Ishikawa (cell line): ENCODE data around the gene WSB2.

Source experiments
- CEBPB ChIP-seq: IDR thresholded peaks from 2 replicates; pipeline ENCODE4 v1.6.1; 2012
- CREB1 ChIP-seq: IDR thresholded peaks from 2 replicates; pipeline ENCODE4 v1.6.1; 2012; ENCODE audit warnings: low read depth
- EGR1 ChIP-seq: IDR thresholded peaks from 2 replicates; pipeline ENCODE4 v1.6.1; 2012
- EP300 ChIP-seq: IDR thresholded peaks from 2 replicates; pipeline ENCODE4 v1.6.1; 2012; ENCODE audit warnings: borderline replicate concordance
- FOXM1 ChIP-seq: IDR thresholded peaks from 2 replicates; pipeline ENCODE4 v1.6.1; 2012; ENCODE audit warnings: low read depth, borderline replicate concordance
- NFIC ChIP-seq: IDR thresholded peaks from 2 replicates; pipeline ENCODE4 v1.6.1; 2012
- RAD21 ChIP-seq: IDR thresholded peaks from 2 replicates; pipeline ENCODE4 v1.6.1; 2012; ENCODE audit warnings: low read depth
- TAF1 ChIP-seq: IDR thresholded peaks from 2 replicates; pipeline ENCODE4 v1.6.1; 2012; ENCODE audit warnings: low read depth, mild to moderate bottlenecking
- TCF12 ChIP-seq: IDR thresholded peaks from 2 replicates; pipeline ENCODE4 v1.6.1; 2012; ENCODE audit warnings: low read depth
- TEAD4 ChIP-seq: IDR thresholded peaks from 2 replicates; pipeline ENCODE4 v1.6.1; 2012
- YY1 ChIP-seq: IDR thresholded peaks from 2 replicates; pipeline ENCODE4 v1.6.1; 2012; ENCODE audit warnings: low read depth
- TF ChIP-seq, protein P1 (sequence below): IDR thresholded peaks from 2 replicates; pipeline ENCODE4 v1.6.1; 2012; ENCODE audit warnings: low read depth, mild to moderate bottlenecking
- TF ChIP-seq, protein P2 (sequence below): IDR thresholded peaks from 2 replicates; pipeline ENCODE4 v1.6.1; 2012
- TF ChIP-seq, protein P3 (sequence below): IDR thresholded peaks from 2 replicates; pipeline ENCODE4 v1.6.1; 2012

Gene WSB2

DNA sequence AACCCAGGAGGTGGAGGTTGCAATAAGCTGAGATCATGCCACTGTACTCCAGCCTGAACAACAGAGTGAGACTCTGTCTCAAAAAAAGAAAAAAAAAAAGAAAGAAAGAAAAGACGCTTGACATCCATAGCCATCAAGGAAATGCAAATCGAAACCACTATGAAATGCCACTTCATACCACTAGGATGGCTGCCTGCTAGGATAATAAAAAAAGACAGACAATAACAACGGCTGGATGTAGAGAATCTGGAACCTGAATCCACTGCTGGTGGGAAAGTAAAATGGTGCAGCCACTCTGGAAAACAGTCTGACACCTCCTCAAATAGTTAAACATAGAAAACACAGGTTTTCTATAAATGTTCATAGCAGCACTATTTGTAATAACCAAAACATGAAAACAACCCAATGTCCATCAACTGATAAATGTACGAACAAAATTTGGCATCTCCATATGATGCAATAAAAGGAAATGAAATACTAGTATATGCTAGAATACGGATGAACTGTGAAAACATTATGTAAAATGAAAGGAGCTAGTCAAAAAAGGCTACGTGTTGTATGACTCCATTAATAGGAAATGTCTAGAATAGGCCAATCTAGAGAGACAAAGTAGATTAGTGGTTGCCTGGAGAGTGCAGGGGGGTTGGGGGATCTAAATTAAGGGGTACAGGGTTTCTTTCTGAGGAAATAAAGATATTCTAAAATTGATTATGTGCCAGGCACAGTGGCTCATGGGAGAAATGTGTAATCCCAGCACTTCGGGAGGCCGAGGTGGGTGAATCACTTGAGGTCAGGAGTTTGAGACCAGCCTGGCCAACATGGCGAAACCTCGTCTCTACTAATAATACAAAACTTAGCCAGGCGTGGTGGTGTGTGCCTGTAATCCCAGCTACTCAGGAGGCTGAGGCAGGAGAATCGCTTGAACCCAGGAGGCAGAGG, 9.7 kb downstream of the WSB2 start:
- TF ChIP-seq TEAD4: no peak
- no peak for TF ChIP-seq NFIC
- no peak for TF ChIP-seq TAF1
- TF ChIP-seq, protein P1, sequence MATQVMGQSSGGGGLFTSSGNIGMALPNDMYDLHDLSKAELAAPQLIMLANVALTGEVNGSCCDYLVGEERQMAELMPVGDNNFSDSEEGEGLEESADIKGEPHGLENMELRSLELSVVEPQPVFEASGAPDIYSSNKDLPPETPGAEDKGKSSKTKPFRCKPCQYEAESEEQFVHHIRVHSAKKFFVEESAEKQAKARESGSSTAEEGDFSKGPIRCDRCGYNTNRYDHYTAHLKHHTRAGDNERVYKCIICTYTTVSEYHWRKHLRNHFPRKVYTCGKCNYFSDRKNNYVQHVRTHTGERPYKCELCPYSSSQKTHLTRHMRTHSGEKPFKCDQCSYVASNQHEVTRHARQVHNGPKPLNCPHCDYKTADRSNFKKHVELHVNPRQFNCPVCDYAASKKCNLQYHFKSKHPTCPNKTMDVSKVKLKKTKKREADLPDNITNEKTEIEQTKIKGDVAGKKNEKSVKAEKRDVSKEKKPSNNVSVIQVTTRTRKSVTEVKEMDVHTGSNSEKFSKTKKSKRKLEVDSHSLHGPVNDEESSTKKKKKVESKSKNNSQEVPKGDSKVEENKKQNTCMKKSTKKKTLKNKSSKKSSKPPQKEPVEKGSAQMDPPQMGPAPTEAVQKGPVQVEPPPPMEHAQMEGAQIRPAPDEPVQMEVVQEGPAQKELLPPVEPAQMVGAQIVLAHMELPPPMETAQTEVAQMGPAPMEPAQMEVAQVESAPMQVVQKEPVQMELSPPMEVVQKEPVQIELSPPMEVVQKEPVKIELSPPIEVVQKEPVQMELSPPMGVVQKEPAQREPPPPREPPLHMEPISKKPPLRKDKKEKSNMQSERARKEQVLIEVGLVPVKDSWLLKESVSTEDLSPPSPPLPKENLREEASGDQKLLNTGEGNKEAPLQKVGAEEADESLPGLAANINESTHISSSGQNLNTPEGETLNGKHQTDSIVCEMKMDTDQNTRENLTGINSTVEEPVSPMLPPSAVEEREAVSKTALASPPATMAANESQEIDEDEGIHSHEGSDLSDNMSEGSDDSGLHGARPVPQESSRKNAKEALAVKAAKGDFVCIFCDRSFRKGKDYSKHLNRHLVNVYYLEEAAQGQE: no peak
- no peak for TF ChIP-seq YY1
- TF ChIP-seq EGR1: no peak
- TF ChIP-seq CREB1: no peak
- TF ChIP-seq EP300: no peak

DNA sequence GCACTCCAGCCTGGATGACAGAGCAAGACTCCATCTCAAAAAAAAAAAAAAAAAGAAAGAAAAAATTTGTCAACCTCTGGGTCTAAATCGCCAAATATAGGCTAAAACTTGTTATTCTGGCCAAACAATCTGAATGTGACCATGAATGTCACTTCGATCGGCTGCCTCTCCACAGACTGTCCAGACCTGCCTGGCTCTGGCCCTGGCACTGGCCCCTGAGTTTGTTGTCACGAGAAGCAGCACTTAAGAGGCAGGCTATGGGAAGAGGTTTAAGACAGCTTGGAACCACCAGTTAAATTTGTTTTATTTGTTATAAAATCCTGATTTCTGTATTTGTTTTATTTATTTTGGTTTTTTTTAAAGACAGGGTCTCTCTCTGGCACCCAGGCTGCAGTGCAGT, 14.5 kb downstream of the WSB2 start:
- no peak for TF ChIP-seq EGR1
- TF ChIP-seq, protein P2, sequence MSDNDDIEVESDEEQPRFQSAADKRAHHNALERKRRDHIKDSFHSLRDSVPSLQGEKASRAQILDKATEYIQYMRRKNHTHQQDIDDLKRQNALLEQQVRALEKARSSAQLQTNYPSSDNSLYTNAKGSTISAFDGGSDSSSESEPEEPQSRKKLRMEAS: no peak
- no peak for TF ChIP-seq YY1
- TF ChIP-seq RAD21: no peak
- no peak for TF ChIP-seq CREB1
- no peak for TF ChIP-seq TEAD4
- TF ChIP-seq, protein P1: no peak
- TF ChIP-seq CEBPB: no peak
- no peak for TF ChIP-seq FOXM1
- TF ChIP-seq TCF12: no peak
- TF ChIP-seq TAF1: no peak

DNA sequence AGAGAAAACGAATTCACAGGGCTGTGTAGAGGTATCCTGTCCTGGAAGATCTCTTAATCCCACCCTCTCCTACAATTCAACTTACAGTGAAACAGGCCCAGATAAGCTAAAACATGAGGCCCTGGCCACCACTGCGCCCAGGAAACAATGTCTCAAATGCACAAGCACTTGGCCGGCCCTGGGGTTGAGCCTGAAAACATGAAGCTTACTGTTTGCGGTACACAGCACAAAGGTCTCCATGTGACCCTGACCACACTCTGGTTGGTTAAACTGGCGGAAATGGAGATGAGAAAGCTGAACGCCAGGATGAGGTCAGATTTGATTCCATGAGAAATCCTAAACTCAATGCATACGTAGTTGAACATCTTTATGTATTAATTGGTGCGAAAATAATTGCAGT, 16.4 kb downstream of the WSB2 start:
- TF ChIP-seq CREB1 (no peak), TEAD4 (no peak), CEBPB (no peak), EP300 (no peak), NFIC (no peak), FOXM1 (no peak), EGR1 (no peak), YY1 (no peak), TAF1 (no peak), TCF12 (no peak)
- TF ChIP-seq, protein P1: no peak
- TF ChIP-seq, protein P2: no peak
- TF ChIP-seq, protein P3, sequence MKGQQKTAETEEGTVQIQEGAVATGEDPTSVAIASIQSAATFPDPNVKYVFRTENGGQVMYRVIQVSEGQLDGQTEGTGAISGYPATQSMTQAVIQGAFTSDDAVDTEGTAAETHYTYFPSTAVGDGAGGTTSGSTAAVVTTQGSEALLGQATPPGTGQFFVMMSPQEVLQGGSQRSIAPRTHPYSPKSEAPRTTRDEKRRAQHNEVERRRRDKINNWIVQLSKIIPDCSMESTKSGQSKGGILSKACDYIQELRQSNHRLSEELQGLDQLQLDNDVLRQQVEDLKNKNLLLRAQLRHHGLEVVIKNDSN: no peak

DNA sequence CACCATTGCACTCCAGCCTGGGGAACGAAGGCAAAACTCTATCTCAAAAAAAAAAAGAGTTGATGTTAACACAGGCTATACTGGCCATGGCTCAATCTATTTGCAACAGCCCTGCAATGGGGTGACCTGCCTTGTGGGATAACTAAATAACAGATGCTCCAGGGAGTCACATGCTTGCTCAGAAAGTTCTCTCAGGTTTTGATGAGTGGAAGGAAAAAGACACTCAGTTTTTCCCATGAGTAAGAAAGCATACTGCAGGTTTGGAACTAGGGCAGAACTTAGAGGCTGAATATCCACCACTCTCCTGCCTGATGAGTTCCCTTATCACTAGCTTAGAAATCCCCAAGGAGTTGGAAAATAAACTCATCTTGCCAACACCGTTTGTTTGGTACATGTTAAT, 16.9 kb downstream of the WSB2 start:
- TF ChIP-seq EGR1: no peak

DNA sequence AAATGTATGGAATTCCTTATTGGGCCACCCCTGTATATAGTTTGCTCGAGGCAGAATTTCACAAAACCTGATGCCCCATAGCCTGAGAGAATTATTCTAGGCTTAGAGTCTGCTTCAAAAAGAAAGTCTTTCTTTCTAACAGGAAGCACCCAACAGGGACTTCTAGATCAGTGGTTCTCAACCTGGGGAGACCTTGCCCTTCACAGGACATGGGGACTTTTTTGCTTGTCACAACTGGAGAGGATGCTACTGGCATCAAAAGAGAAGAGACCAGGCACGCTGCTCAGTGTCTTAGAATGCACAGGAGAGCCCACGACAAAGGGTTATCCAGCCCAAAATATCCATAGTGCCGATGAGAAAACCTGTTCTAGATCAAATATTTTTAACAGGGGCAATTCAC, 18.9 kb downstream of the WSB2 start:
- TF ChIP-seq, protein P3: no peak
- no peak for TF ChIP-seq YY1
- no peak for TF ChIP-seq TAF1
- no peak for TF ChIP-seq CREB1
- no peak for TF ChIP-seq EP300
- no peak for TF ChIP-seq FOXM1
- TF ChIP-seq, protein P2: no peak
- no peak for TF ChIP-seq NFIC
- TF ChIP-seq, protein P1: no peak
- no peak for TF ChIP-seq CEBPB
- no peak for TF ChIP-seq TCF12
